ENCODE data around the gene CYLD.

GRCh38 chr16:50838885-50839284, 97.0 kb downstream of the CYLD start:
- TF ChIP-seq EZH2 (IDR thresholded peaks at IDR 0.05; ENCODE audit: borderline replicate concordance, low read depth, low read length, severe bottlenecking) (no peak), CTCF (IDR thresholded peaks at IDR 0.05; ENCODE audit: borderline replicate concordance, extremely low read depth, low read length, poor library complexity, severe bottlenecking) (no peak)
